ENCODE data around the gene NOTCH1.

- TF ChIP-seq CTCF (IDR thresholded peaks at IDR 0.05; ENCODE audit: low read depth, low read length) (no peak), EZH2phosphoT487 (IDR thresholded peaks at IDR 0.05; ENCODE audit: low read depth) (no peak)
Observed at GRCh38 chr9:136522314-136523237, 23.3 kb downstream of the NOTCH1 start.
